ENCODE results near the gene ACSL5. TPM values are rescaled to one million over a fixed set of nuclear protein-coding genes. Genes with fewer than 3 reads are reported as not detected.

The ACSL5 gene
- total and polyA plus RNA-seq, 2 donors (not counting 3 experiments of a cell fraction or from before 2014, with no cell fraction given): 1.5 to 2.1 TPM

- Histone ChIP-seq H3K9ac (replicated peaks; ENCODE audit: extremely low read depth, insufficient read depth, low read length) (no peak overlapping the region), H4K20me1 (replicated peaks; ENCODE audit: control insufficient read depth, extremely low read depth, insufficient read depth, low read length) (no peaks in the 10 kb centered on the region), H3K27me3 (ENCODE audit: control insufficient read depth in 2 of 2, insufficient read depth in 2 of 2, low read length in 2 of 2) (no peaks in the 10 kb centered on the region), H3K9me3 (replicated peaks; ENCODE audit: control insufficient read depth, insufficient read depth, low read length) (no peaks in the 10 kb centered on the region), H3K4me3 (replicated peaks in 1 of 3; ENCODE audit: insufficient read depth in 1 of 3, low read depth in 1 of 3, low read length in 3 of 3) (no peak overlapping the region), H3K79me2 (ENCODE audit: control insufficient read depth, insufficient read depth, low read length) (no peaks in the 10 kb centered on the region), H3K4me1 (ENCODE audit: control insufficient read depth, extremely low read depth, insufficient read depth, low read length) (no peaks in the 10 kb centered on the region), H2AFZ (ENCODE audit: low read depth, low read length) (no peak overlapping the region), H3K36me3 (ENCODE audit: control insufficient read depth in 2 of 2, extremely low read depth in 1 of 2, insufficient read depth in 2 of 2, low read length in 2 of 2) (peaks cover 5 to 9% of the 10 kb centered on the region in 2 experiments), H3K9me1 (replicated peaks; ENCODE audit: control insufficient read depth, extremely low read depth, insufficient read depth, low read length) (no peaks in the 10 kb centered on the region), H3K4me2 (ENCODE audit: insufficient read depth, low read length) (no peak overlapping the region), H3K27ac (ENCODE audit: insufficient read depth, low read depth, low read length) (no peak overlapping the region)
- TF ChIP-seq GATA2 (IDR thresholded peaks at IDR 0.05; ENCODE audit: insufficient read depth, insufficient read length, low read depth, low read length) (no peak), FOS (IDR thresholded peaks at IDR 0.05; ENCODE audit: borderline replicate concordance, insufficient read depth, low read length) (no peak), MYC (IDR thresholded peaks at IDR 0.05; ENCODE audit: low read depth, low read length) (no peak), EZH2 (IDR thresholded peaks at IDR 0.05; ENCODE audit: borderline replicate concordance, low read depth, low read length, severe bottlenecking) (no peak), POLR2AphosphoS5 (IDR thresholded peaks at IDR 0.05; ENCODE audit: insufficient read depth, low read depth, low read length) (no peak), JUN (IDR thresholded peaks at IDR 0.05; ENCODE audit: borderline replicate concordance, insufficient read depth, insufficient read length, low read depth) (no peak), MAX (IDR thresholded peaks at IDR 0.05; ENCODE audit: insufficient read depth, insufficient read length) (no peak), CTCF (IDR thresholded peaks at IDR 0.05; ENCODE audit: extremely low read depth in 1 of 2, insufficient read depth in 1 of 2, low read depth in 1 of 2, low read length in 2 of 2) (no peak), POLR2A (IDR thresholded peaks at IDR 0.05; ENCODE audit: low read depth, low read length) (no peak)
- POLR2A ChIA-PET: no interaction called here
- BruUV-seq (replicated peaks): no TSS peak
- no peak for FAIRE-seq
- dilution Hi-C loops (cut with MboI; ENCODE audit: extremely low pct_ligation_motif_present, low sequenced_read_pairs): no loop called here
- DNase-seq (ENCODE audit: low read depth, low spot score): no peak
- CTCF ChIA-PET: interaction anchor here (2.5 kb wide), 1 partner anchor 10 kb away, joined by 10 read pairs; no protein-coding TSS in a partner anchor
- intact Hi-C loops (cut with micrococcal nuclease): no loop called here
These were observed 91.5 kb downstream of the ACSL5 start for GRCh38 chr10:112465299-112465883.

Measured in endothelial cell of umbilical vein (primary cell).